DMS53 treated with DMSO at 0.1 percent for 48 hours (cell line): ENCODE data around the gene CIITA.

Experiments used
- DNase-seq: peaks from one replicate; lab custom pipeline; 2025; ENCODE audit not compliant: unreplicated experiment; lab: John Stamatoyannopoulos, UW

The CIITA gene

DNA sequence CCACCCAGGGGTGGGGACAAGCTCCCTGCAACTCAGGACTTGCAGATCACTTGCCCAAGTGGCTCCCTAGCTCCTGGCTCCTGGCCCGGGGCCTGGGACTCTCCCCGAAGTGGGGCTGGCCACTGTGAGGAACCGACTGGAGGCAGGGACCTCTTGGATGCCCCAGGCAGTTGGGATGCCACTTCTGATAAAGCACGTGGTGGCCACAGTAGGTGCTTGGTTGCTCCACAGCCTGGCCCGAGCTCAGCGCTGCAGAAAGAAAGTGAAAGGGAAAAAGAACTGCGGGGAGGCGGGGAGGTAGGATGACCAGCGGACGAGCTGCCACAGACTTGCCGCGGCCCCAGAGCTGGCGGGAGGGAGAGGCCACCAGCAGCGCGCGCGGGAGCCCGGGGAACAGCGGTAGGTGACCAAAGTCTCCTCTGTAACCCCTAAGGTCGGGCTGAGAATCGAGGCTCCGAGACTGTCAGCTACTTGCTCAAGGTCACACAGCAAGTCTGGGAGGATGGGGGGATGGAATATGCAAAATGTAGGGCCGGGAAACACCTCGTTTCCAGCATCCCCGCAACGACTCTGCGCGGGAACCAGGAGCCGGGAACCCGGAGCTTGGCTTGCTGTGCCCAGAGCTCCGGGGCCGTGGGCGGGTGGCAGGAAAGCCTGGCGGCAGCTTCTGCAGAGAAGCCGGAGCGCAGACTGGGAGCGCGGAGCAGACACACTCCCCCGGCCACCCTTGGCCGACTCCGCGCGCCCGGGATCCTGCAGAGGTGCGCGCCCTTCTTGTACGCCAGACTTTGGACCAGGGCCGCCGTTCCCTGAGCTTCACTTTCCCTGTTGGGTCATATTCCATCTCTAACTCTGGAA, 1.9 kb downstream of the CIITA start:
- no peak for DNase-seq

DNA sequence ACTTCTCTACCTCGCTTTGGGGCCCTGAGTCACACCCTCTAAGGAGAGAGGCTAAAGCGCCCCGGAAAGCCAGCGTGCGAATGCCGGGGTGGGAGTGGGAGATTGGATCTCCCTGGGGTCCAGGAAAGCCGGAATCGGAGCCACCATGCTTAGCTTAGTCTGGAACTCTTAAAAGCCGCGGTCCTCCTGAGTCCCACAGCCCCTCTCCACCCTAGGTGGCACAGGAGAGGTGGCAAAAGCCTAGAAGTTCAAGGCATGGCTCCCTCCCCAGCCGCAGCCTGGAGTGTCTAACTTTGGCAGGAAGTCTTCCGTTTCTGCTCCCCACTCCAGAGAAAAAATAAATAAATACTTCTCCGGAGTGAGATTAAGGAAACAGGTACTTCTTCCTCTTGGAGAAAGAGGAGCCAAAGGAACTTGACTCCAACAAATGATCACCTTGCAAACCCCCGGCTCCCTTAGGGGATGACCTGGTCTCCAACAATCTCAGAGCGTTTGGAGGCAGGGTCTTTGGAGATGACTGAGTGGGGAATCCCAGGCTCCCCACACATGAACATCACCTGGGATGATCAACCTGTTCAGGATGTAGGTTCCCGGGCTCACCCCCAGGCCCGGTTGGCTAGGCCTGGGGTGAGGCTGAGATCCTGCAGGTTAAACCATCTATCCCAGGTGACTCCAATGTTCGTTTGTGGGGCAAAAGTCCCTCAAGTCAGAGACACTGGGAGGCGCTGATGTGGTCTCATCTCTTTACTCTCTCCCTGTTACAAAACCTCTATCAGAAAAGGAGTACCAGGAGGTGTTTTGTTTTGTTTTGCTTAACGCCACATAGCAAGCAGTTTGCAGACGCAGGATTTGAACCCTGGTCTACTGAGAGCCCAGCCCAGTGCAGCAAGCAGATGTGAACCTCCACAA, 2.9 kb downstream of the CIITA start:
- no peak for DNase-seq

DNA sequence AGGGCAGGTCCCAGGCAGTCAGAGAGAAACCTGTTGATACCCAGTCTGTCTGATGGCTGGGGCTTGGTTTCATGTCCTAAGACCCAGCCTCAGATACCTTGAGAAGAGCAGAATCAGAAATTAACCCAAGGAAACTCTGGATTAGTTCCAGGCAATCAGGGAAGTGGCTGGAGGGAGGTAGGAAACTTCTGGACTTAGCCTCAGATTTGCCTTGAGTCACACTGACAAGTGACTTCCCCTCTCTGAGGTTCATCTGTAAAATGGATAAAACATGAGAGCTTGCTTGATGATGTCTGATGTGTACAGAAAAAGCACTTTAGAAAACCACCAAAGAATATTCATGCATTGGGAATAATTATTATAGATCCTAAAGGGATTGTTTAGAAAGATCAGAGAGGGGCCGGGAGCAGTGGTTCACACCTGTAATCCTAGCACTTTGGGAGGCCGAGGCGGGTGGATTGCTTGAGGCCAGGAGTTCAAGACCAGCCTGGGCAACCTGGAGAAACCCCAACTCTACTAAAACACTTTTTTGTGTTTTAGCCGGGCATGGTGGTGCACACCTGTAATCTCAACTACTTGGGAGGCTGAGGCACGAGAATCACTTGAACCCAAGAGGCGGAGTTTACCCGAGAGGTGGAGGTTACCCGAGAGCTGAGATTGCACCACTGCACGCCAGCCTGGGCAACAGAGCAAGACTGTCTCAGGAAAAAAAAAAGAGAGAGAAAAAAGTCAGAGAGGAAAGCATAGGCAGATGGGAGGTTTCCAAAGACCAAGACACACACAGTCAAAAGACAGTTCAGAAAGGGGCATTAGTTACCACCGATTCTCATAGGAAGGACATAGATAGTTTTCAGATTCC, 3.8 kb downstream of the CIITA start:
- no peak for DNase-seq

DNA sequence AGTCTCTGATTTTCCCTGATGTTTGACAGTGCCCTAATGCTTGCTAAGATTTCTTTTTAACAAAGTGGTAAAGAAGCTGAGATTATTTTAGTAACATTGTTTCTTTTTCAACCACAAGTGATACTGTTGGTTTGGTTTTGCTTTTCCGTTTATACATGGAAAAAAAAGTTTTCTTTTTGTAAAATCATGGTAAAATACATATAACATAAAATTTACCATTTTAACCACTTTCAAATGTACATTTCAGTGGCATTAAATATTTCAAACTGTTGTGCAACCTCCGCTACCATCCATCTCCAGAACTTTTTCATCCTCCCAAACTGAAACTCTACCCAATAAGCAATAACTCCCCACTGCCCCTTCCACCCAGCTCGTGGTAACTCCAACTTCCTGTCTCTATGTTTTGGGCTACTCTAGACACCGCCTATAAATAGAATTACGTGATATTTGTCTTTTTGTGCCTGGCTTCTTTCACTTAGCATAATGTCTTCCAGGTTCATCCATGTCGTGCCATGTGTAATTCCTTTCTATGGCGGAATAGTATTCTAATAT, 4.6 kb downstream of the CIITA start:
- no peak for DNase-seq

DNA sequence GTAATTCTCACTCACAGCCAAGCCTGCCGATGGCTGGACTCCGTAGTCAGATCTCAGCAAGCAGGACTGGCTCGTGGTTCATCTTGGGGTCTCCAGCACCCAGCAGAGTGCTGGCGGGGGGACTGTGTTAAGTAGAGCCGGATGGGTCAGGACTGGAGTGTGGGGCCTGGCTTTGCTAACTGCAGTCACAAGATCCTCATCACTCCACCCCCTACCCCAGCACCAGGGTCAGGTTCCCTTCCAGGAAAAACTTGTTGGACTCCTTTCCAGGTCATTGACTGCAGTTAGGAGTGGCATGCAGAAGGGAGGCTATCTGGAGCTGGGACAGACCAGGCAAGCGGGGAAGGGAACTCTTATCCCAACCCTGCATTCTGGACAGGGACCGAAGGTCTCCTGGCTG, 6.0 kb downstream of the CIITA start:
- no peak for DNase-seq

DNA sequence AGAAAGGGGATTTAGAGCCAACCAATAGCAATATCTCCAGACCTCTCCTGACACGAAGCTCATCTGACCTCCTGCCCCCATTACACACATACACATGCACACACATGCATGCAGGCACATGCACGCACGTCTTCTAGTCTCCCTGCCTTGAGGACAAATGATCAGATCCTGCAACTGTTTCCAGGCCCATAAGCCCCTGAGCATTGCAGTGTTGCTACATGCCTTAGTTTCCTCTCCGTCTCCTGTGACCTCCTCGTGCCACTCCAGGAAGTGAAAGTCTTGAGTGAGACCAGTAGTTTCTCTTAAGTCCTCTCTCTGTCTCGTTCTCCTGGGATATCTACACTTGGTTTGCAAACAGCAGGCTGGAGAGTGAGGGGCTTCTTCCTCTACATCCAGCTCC, 8.2 kb downstream of the CIITA start:
- no peak for DNase-seq

DNA sequence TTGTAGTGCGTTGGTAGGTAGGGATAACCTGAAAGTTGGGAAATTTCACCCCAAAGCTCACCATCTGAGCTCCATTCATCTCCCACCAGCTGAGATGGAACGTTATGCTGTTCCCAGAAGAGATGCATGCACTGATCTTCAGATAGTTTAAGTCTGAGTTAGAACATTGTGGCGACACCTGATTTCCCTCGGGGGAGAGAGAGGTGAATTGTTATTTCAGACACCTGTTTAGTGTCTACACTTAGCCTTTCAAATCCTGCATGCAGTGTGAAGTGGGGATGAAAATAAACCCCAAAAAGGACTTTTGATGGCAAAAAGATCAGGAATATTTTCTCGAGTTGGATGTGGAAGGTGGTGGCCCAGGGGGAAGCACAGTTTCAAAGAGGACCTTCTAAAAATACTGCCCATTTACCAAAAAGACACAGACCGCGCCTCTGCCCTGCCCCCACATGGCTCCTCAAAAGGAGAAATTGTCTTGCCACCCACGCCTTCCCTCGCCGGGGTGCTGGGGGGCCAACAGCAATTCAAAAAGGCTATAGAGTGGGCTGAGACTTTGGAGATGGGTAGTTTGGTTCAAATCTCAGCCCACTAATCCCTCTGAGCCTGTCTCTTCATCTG, 11.4 kb downstream of the CIITA start:
- DNase-seq = no peak

DNA sequence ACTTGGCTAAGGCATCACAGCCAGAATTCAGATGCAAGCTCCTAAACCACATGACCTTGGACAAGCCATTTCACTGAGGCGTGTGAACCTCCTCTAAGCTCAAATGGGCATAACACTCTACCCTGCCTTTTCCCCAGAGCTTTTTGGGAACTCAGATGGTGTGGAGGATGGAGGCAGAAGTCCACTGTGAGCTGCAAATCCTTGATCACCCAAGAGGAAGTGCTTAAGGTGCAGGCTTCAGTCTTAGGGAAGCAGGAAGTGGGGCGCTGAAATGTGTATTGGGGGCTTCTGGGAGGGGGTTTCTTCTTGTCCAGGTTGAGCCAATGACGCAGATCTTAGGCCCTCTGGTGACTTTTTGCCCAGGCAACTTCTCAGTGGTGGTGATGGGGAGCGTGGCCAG, 12.9 kb downstream of the CIITA start:
- no peak for DNase-seq

DNA sequence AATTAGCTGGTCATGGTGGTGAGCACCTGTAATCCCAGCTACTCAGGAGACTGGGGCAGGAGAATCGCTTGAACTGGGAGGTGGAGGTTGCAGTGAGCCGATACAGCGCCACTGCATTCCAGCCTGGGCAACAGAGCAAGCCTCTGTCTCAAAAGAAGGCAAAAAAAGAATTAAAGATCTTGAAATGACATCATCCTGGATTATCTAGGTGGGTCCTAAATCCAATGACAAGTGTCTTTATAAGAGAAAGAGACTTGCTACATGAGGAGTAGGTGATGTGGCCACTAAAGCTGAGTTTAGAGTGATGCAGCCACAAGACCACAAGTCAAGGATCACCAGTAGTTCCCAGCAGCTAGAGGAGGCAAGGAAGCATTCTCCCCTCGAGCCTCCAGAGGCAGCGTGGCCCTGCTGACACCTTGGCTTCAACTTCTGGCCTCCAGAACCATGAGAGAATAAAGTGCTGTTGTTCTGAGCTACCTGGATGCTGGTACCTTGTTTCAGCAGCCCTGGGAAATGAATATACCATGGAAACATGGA, 15.8 kb downstream of the CIITA start:
- DNase-seq = no peak

DNA sequence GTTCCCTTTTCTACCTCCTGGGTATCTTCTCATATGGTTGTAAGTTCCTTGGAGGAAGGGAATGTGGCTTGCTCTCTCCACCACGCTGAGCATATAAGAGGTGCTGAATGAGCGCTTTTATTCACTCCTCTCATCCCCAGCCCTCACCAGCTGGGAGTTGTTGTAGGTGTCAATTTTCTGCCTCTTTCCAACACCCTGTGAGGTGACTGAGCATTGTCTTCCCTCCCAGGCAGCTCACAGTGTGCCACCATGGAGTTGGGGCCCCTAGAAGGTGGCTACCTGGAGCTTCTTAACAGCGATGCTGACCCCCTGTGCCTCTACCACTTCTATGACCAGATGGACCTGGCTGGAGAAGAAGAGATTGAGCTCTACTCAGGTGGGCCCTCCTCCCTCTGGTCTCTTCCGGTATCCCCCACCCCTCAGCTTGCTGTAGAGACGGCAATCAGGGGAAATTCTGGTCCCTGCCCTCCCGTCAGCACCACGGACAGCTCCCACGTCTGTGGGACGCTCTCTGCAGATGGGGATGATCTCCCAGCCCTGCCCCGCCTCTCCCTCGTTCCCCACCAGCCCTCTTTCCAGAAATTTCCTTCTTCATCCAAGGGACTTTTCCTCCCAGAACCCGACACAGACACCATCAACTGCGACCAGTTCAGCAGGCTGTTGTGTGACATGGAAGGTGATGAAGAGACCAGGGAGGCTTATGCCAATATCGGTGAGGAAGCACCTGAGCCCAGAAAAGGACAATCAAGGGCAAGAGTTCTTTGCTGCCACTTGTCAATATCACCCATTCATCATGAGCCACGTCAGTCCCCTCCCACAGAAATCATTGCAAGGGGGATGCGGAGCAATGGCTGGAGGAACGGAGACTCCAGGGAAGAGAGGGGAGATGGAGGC, 18.3 kb downstream of the CIITA start:
- DNase-seq = no peak

DNA sequence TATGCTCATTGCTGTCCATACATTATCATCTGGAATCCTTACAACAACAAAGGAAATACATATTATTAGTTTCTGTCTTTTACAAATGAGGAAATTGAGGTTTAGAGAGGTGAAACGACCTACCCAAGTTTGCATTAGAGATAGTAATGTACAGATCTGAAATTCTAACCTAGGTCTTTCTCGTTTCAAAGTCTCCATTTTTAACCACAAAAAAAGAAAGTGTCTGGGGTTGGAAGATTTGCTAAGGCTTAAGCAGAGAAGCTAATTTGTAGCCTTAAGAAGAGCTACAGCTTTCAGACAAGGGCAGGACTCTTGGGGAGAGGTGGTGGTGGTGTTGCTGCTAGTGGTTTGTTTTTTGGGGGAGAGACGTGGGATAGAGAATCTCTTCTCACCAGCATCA, 19.2 kb downstream of the CIITA start:
- no peak for DNase-seq

DNA sequence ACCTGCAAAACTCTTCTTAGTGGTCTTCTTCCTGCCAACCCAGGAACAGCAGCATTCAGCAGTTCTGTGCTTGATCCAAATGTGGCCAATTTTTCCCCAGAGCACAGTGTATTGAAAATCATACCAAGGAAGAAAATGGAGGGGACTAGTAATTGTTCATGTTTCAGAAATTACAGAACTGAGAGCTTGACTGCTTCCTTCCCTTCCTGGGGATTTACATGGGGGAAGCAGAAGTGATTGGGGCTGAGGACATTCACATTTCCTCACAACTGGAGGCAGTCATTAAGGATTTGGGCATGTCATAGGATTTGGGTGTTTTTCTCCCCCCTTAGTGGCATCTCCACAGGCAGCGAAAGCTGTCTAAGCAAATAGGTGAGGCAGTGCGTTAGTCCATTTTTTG, 19.7 kb downstream of the CIITA start:
- DNase-seq = no peak

DNA sequence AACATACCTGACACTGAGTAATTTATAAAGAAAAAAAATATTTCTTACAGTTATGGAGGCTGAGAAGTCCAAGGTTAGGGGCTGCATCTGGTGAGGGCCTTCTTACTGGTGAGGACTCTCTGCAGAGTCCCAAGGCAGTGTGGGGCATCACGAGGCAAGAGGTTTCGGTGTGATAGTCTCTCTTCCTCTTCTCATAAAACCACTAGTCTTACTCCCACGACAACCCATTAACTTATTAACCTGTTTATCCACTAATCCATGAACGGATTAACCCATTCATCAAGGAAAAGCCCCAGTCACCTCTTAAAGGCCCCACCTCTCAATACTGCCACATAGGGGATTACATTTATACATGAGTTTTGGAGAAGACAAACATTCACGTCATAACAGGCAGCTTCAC, 20.1 kb downstream of the CIITA start:
- DNase-seq = no peak

DNA sequence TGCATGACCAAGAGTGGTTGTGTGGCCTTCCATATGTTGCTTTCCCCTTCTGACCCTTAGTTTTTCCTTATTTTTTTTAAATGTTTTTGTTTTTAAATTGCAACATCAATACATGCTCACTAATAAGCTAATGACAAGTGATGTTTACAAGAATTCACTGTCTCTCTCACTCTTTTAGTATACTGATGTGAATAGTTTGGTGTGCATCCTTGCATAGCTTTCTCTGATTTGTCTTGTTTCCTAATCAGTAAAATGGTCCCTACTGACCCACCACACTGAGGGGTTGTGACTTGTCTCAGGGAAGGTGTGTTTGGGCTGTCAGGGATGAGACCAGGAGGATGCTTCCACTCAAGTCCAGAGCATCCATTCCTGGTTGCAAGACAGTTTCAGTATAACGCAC, 26.0 kb downstream of the CIITA start:
- DNase-seq = no peak

DNA sequence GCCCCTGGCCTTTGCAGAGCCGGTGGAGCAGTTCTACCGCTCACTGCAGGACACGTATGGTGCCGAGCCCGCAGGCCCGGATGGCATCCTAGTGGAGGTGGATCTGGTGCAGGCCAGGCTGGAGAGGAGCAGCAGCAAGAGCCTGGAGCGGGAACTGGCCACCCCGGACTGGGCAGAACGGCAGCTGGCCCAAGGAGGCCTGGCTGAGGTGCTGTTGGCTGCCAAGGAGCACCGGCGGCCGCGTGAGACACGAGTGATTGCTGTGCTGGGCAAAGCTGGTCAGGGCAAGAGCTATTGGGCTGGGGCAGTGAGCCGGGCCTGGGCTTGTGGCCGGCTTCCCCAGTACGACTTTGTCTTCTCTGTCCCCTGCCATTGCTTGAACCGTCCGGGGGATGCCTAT, 29.5 kb downstream of the CIITA start:
- no peak for DNase-seq

DNA sequence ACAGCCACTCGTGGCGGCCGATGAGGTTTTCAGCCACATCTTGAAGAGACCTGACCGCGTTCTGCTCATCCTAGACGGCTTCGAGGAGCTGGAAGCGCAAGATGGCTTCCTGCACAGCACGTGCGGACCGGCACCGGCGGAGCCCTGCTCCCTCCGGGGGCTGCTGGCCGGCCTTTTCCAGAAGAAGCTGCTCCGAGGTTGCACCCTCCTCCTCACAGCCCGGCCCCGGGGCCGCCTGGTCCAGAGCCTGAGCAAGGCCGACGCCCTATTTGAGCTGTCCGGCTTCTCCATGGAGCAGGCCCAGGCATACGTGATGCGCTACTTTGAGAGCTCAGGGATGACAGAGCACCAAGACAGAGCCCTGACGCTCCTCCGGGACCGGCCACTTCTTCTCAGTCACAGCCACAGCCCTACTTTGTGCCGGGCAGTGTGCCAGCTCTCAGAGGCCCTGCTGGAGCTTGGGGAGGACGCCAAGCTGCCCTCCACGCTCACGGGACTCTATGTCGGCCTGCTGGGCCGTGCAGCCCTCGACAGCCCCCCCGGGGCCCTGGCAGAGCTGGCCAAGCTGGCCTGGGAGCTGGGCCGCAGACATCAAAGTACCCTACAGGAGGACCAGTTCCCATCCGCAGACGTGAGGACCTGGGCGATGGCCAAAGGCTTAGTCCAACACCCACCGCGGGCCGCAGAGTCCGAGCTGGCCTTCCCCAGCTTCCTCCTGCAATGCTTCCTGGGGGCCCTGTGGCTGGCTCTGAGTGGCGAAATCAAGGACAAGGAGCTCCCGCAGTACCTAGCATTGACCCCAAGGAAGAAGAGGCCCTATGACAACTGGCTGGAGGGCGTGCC, 30.1 kb downstream of the CIITA start:
- DNase-seq = no peak

DNA sequence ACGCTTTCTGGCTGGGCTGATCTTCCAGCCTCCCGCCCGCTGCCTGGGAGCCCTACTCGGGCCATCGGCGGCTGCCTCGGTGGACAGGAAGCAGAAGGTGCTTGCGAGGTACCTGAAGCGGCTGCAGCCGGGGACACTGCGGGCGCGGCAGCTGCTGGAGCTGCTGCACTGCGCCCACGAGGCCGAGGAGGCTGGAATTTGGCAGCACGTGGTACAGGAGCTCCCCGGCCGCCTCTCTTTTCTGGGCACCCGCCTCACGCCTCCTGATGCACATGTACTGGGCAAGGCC, 30.7 kb downstream of the CIITA start:
- no peak for DNase-seq

DNA sequence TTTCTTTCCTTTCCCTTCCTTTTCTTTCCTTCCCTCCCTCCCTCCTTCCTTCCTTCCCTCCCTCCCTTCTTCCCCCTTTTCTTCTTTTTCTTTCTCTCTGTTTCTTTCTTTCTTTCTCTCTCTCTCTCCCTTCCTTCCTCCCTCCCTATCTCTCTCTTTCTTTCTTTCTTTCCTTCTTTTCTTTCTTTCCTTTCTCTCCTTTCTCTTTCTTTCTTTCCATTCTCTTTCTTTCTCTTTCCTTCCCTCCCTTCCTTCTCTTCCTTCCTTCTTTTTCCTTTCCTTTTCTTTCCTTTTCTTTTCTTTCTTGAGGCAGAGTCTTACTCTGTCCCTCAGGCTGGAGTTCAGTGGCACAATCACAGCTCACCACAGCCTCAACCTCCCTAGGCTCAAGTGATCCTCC, 34.3 kb downstream of the CIITA start:
- DNase-seq = no peak

DNA sequence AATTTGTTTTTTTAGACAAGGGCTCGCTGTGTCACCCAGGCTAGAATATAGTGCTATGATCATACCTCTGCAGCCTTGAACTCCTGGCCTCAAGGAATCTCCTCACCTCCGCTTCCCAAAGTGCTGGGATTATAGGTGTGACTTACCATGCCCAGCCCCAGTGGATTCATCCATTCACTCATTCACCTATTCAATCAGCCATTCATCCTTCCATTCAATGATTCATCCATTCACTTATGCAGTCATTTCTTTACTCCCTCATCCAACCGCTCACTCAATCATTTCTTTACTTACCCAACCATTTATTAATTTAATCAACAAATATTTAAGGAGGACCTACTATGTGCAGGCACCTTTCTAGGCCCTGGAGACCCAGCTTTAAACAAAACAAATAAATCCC, 39.5 kb downstream of the CIITA start:
- no peak for DNase-seq
